Embryonic facial prominence (tissue), 1 donor: ENCODE results near the gene ALG1L2.
"Not testable (repeated sequence)": the region's sequence is repeated elsewhere in the genome, so short reads cannot be mapped to it uniquely, and the experiment has no call there.

ENCODE experiments used
- DNase-seq: peaks from one replicate; pipeline ENCODE4 v3.0.0-alpha.2; 2016; ENCODE audit errors: extremely low spot score

The ALG1L2 gene

GRCh38 chr3:130081351-130081881, at the start of gene ALG1L2:
ALG1L2 (plus strand) TSS chr3:130081831; CDS start chr3:130082017, 186 bp downstream.
- no peak for DNase-seq

- not testable (repeated sequence) for DNase-seq
Measured at GRCh38 chr3:130037126-130037815, 44.4 kb upstream of the ALG1L2 start.

GRCh38 chr3:130042736-130043135, 38.9 kb upstream of the ALG1L2 start:
- not testable (repeated sequence) for DNase-seq

GRCh38 chr3:130043658-130044057, 38.0 kb upstream of the ALG1L2 start:
- not testable (repeated sequence) for DNase-seq

- no peak for DNase-seq
Measured at GRCh38 chr3:130044370-130044769, 37.3 kb upstream of the ALG1L2 start.

GRCh38 chr3:130048726-130049125, 32.9 kb upstream of the ALG1L2 start:
- no peak for DNase-seq

GRCh38 chr3:130052366-130052765, 29.3 kb upstream of the ALG1L2 start:
- DNase-seq, result not testable (repeated sequence)

GRCh38 chr3:130052965-130053364, 28.7 kb upstream of the ALG1L2 start:
- DNase-seq, result not testable (repeated sequence)

- DNase-seq, result not testable (repeated sequence)
Measured at GRCh38 chr3:130057536-130058266, 23.9 kb upstream of the ALG1L2 start.

- not testable (repeated sequence) for DNase-seq
Measured at GRCh38 chr3:130058267-130058657, 23.4 kb upstream of the ALG1L2 start.

GRCh38 chr3:130058716-130059115, 22.9 kb upstream of the ALG1L2 start:
- not testable (repeated sequence) for DNase-seq

GRCh38 chr3:130059162-130059561, 22.5 kb upstream of the ALG1L2 start:
- DNase-seq, result not testable (repeated sequence)

- no peak for DNase-seq
Measured at GRCh38 chr3:130073582-130073981, 8.0 kb upstream of the ALG1L2 start.

GRCh38 chr3:130077636-130078035, 4.0 kb upstream of the ALG1L2 start:
- no peak for DNase-seq

- not testable (repeated sequence) for DNase-seq
Measured at GRCh38 chr3:130083363-130084090, 1.9 kb downstream of the ALG1L2 start.

GRCh38 chr3:130084436-130084980, 2.9 kb downstream of the ALG1L2 start:
- DNase-seq, result no peak

- no peak for DNase-seq
Measured at GRCh38 chr3:130085881-130086280, 4.2 kb downstream of the ALG1L2 start.

GRCh38 chr3:130086628-130087027, 5.0 kb downstream of the ALG1L2 start:
- not testable (repeated sequence) for DNase-seq

- no peak for DNase-seq
Measured at GRCh38 chr3:130088061-130088460, 6.4 kb downstream of the ALG1L2 start.

- not testable (repeated sequence) for DNase-seq
Measured at GRCh38 chr3:130090681-130091080, 9.1 kb downstream of the ALG1L2 start.

GRCh38 chr3:130091958-130092357, 10.3 kb downstream of the ALG1L2 start:
- DNase-seq, result no peak
